ENCODE results near the gene NRP1. TPM values are rescaled to one million over a fixed set of nuclear protein-coding genes. Genes with fewer than 3 reads are reported as not detected.

NRP1 gene
- total RNA-seq, 2 experiments from 2014 or later: 0.19 to 0.44 TPM

- Mint-ChIP-seq H3K4me1 (peaks cover 4% of the 10 kb centered on the region), H3K4me3 (no peak overlapping the region), H3K27me3 (peaks cover 4% of the 10 kb centered on the region), H3K36me3 (no peaks in the 10 kb centered on the region), H3K9me3 (no peaks in the 10 kb centered on the region), H3K27ac (no peak overlapping the region)
- DNase-seq: no peak
These were observed 150.8 kb downstream of the NRP1 start for GRCh38 chr10:33183655-33184054.

- Mint-ChIP-seq H3K4me3 (no peak overlapping the region), H3K27ac (no peak overlapping the region), H3K36me3 (no peaks in the 10 kb centered on the region), H3K4me1 (peaks cover 4% of the 10 kb centered on the region), H3K27me3 (peaks cover 11% of the 10 kb centered on the region), H3K9me3 (no peaks in the 10 kb centered on the region)
- DNase-seq: no peak
These were observed 153.5 kb downstream of the NRP1 start for GRCh38 chr10:33180921-33181320.

GRCh38 chr10:33180390-33180789 lies 154.1 kb downstream of the NRP1 start:
- no peaks in the 10 kb centered on the region for H3K36me3 Mint-ChIP-seq
- H3K4me1 Mint-ChIP-seq: peaks cover 4% of the 10 kb centered on the region
- DNase-seq: no peak
- H3K27me3 Mint-ChIP-seq: peaks cover 13% of the 10 kb centered on the region
- H3K27ac Mint-ChIP-seq: no peak overlapping the region
- no peak overlapping the region for H3K4me3 Mint-ChIP-seq
- H3K9me3 Mint-ChIP-seq: no peaks in the 10 kb centered on the region

- DNase-seq: no peak
- peaks cover 13% of the 10 kb centered on the region for H3K27me3 Mint-ChIP-seq
- H3K27ac Mint-ChIP-seq: no peak overlapping the region
- no peaks in the 10 kb centered on the region for H3K9me3 Mint-ChIP-seq
- H3K36me3 Mint-ChIP-seq: no peaks in the 10 kb centered on the region
- H3K4me1 Mint-ChIP-seq: peaks cover 4% of the 10 kb centered on the region
- no peak overlapping the region for H3K4me3 Mint-ChIP-seq
These were observed 155.4 kb downstream of the NRP1 start for GRCh38 chr10:33179067-33179466.

- H3K27ac Mint-ChIP-seq: no peak overlapping the region
- no peaks in the 10 kb centered on the region for H3K36me3 Mint-ChIP-seq
- DNase-seq: no peak
- H3K27me3 Mint-ChIP-seq: peaks cover 14% of the 10 kb centered on the region
- H3K9me3 Mint-ChIP-seq: no peaks in the 10 kb centered on the region
- peaks cover 4% of the 10 kb centered on the region for H3K4me1 Mint-ChIP-seq
- H3K4me3 Mint-ChIP-seq: no peak overlapping the region
These were observed 156.3 kb downstream of the NRP1 start for GRCh38 chr10:33178026-33178755.

GRCh38 chr10:33176688-33177087 lies 157.8 kb downstream of the NRP1 start:
- no peaks in the 10 kb centered on the region for H3K9me3 Mint-ChIP-seq
- H3K4me1 Mint-ChIP-seq: peaks cover 4% of the 10 kb centered on the region
- no peak overlapping the region for H3K4me3 Mint-ChIP-seq
- no peak overlapping the region for H3K27ac Mint-ChIP-seq
- H3K27me3 Mint-ChIP-seq: peaks cover 23% of the 10 kb centered on the region
- no peaks in the 10 kb centered on the region for H3K36me3 Mint-ChIP-seq
- DNase-seq: no peak

- no peaks in the 10 kb centered on the region for H3K4me1 Mint-ChIP-seq
- no peaks in the 10 kb centered on the region for H3K9me3 Mint-ChIP-seq
- H3K27me3 Mint-ChIP-seq: peaks cover 25% of the 10 kb centered on the region
- no peak for DNase-seq
- H3K4me3 Mint-ChIP-seq: no peak overlapping the region
- H3K27ac Mint-ChIP-seq: no peak overlapping the region
- H3K36me3 Mint-ChIP-seq: no peaks in the 10 kb centered on the region
These were observed 159.6 kb downstream of the NRP1 start for GRCh38 chr10:33174674-33175434.

- H3K4me3 Mint-ChIP-seq: no peak overlapping the region
- peaks cover 3% of the 10 kb centered on the region for H3K27me3 Mint-ChIP-seq
- no peaks in the 10 kb centered on the region for H3K36me3 Mint-ChIP-seq
- peaks cover 5% of the 10 kb centered on the region for H3K4me1 Mint-ChIP-seq
- no peak for DNase-seq
- H3K9me3 Mint-ChIP-seq: no peaks in the 10 kb centered on the region
- H3K27ac Mint-ChIP-seq: no peak overlapping the region
These were observed 168.6 kb downstream of the NRP1 start for GRCh38 chr10:33165911-33166310.

- Mint-ChIP-seq H3K27me3 (no peaks in the 10 kb centered on the region), H3K27ac (no peak overlapping the region), H3K4me1 (peaks cover 5% of the 10 kb centered on the region), H3K36me3 (no peaks in the 10 kb centered on the region), H3K9me3 (no peaks in the 10 kb centered on the region), H3K4me3 (no peak overlapping the region)
- no peak for DNase-seq
These were observed 170.3 kb downstream of the NRP1 start for GRCh38 chr10:33164060-33164709.

GRCh38 chr10:33162248-33162575 lies 172.3 kb downstream of the NRP1 start:
- H3K27me3 Mint-ChIP-seq: peaks cover 3% of the 10 kb centered on the region
- H3K4me1 Mint-ChIP-seq: peaks cover 5% of the 10 kb centered on the region
- H3K4me3 Mint-ChIP-seq: no peak overlapping the region
- H3K9me3 Mint-ChIP-seq: no peaks in the 10 kb centered on the region
- H3K27ac Mint-ChIP-seq: no peak overlapping the region
- H3K36me3 Mint-ChIP-seq: no peaks in the 10 kb centered on the region
- DNase-seq: no peak

- Mint-ChIP-seq H3K27me3 (peaks cover 3% of the 10 kb centered on the region), H3K9me3 (no peaks in the 10 kb centered on the region), H3K27ac (no peak overlapping the region), H3K4me3 (no peak overlapping the region), H3K4me1 (peaks cover 5% of the 10 kb centered on the region), H3K36me3 (no peaks in the 10 kb centered on the region)
- no peak for DNase-seq
These were observed 172.8 kb downstream of the NRP1 start for GRCh38 chr10:33161550-33162247.

GRCh38 chr10:33160151-33160550 lies 174.3 kb downstream of the NRP1 start:
- Mint-ChIP-seq H3K4me1 (peaks cover 14% of the 10 kb centered on the region), H3K36me3 (no peaks in the 10 kb centered on the region), H3K9me3 (no peaks in the 10 kb centered on the region), H3K27ac (no peak overlapping the region), H3K4me3 (no peak overlapping the region), H3K27me3 (peaks cover 3% of the 10 kb centered on the region)
- no peak for DNase-seq

GRCh38 chr10:33157103-33157502 lies 177.4 kb downstream of the NRP1 start:
- Mint-ChIP-seq H3K27me3 (peaks cover 3% of the 10 kb centered on the region), H3K27ac (no peak overlapping the region), H3K4me3 (no peak overlapping the region), H3K36me3 (no peaks in the 10 kb centered on the region), H3K9me3 (no peaks in the 10 kb centered on the region), H3K4me1 (peaks cover 17% of the 10 kb centered on the region)
- no peak for DNase-seq

- no peak for DNase-seq
These were observed 178.5 kb downstream of the NRP1 start for GRCh38 chr10:33155720-33156638.

More at GRCh38 chr10:33155720-33156638, 178.5 kb downstream of the NRP1 start:
- Mint-ChIP-seq H3K4me1 (peaks cover 20% of the 10 kb centered on the region), H3K4me3 (no peak overlapping the region), H3K27me3 (peaks cover 3% of the 10 kb centered on the region), H3K9me3 (no peaks in the 10 kb centered on the region), H3K27ac (no peak overlapping the region), H3K36me3 (no peaks in the 10 kb centered on the region)

All from activated naive CD8-positive, alpha-beta T cell treated with anti-CD3 and anti-CD28 coated beads for 36 hours (primary cell).